HG03025 (cell line): ENCODE data around the gene ROR2.

Source experiments
- ATAC-seq: cut with Tn5 transposase; IDR thresholded peaks from one replicate; pipeline ENCODE4 v1.9.1; 2021; ENCODE audit warnings: mild to moderate bottlenecking, moderate library complexity; ENCODE audit not compliant: unreplicated experiment, low FRiP score

Gene ROR2

DNA sequence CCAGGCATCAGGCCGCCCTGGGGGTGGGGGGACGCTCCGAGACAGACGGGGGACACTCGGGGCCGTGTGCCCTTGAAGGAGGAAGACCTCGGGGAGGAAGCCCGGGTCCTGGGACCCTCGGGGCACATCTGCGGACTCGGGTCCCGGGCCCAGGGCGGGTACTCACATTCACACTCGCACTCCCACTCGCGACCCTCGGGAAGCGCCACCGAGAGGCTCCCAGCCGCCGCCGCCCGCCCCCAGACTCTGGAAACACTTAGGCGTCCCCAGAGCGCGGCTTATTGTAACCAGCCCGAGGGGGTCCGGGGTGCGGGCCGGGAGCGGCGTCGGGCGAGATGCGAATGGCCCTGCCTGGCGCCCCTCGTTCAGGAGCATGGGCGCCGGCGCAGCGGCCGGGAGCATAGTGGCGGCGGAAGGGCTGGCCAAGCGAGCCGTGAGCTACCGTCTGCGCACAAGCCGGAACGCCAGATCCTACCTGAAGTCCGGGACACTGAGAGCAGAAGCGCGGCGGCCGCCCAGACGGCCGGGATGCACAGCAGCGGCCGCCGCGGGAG lies 559 bp downstream of the ROR2 start:
- no peak for ATAC-seq

DNA sequence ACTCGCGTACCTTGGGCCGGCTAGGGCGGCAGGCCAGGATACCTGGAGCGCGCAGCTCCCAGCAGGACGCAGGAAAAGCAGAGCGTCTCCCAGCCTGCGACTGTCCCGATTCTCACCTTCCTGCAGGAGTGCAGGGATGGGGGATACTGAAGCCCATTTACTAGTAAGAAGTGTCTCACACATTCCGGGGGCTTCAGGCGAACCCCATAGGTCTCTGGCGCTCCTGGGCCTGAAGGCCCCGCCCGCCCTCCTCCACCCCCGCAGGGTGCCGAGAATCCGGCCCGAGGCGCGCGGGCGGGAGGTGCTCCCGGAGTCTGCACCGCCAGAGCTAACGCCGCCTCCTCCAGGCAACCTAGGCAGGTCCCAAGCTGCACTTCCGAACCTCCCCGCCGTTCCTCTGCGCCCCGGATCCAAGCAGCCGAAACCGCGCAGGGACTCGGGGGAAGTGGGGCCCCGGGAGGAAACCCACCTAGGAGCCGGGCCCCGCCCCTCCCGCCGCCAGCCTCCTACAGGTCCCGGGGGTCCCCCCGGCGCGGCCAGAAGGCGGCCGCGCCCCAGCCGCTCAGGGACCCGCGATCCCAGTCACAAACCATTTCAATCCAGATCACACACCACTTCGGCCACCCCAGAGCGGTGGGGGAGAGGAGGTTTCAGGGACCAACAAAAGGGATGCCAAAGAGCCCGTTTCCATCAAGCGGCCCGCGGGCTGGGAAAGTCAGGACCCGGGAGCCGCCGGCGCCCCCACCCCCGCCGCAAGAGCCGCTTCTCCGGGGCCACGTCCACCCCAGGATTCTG lies 1.2 kb downstream of the ROR2 start:
- ATAC-seq: no peak

DNA sequence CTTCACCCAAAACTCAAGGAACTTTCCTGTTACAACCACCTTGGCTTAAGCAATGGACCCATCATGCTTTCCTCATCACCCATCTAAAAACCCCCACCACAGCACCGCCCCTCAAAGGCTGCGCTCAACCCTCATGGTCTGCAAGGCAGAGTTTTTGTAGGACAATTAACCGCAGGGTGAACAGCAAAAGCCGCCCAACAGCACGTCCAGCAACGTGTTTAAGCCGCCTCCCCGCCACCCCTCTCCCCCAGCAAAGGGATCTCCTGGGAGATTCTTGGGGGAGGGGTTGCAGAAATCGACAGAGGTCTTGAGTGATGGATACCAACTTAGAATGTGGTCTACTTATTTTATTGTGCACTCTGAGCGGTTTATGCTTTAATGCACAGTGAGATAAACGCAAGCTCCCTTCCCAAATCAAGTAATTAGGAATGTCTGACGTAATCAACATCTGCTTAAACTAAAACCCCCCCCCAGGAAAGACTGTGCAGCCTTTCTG lies 1.9 kb downstream of the ROR2 start:
- ATAC-seq: no peak

DNA sequence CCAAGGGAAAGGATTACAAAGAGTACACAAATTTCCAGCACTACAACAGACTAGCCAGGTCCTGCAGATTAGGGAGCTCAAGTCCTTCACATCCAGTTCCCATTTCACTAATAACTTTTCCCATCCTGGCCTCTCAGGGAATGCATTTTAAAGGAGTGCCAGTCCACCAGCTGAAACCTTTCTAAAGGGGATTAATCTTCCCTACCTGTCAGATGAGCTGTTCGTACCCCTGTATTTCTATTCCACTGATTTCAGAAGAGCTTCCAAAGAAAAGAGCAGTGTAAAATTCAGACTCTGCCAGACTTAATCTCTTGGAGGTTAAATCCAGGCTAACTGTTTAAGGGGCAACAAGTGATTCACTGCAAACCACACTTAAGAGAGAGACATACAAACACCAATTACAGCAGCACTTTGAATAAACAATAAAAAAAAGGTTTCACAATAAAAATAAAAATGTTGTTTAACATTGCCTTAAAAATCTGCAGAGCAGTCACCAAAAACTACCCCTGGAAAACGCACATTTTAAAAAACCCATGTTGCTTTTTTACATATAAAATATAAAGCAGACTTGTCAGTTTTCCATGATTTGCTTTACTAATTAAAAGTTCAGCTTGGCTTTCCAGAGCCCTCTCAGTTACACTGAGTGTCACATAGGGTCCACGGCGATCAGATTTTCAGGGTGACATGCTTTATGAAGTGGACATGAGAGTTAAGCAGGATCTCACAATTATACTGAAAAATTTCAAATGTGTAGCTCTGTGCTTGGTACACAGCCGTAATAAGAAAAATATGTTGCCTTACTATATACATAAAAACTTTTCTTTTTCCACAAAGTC lies 3.2 kb downstream of the ROR2 start:
- ATAC-seq: no peak

DNA sequence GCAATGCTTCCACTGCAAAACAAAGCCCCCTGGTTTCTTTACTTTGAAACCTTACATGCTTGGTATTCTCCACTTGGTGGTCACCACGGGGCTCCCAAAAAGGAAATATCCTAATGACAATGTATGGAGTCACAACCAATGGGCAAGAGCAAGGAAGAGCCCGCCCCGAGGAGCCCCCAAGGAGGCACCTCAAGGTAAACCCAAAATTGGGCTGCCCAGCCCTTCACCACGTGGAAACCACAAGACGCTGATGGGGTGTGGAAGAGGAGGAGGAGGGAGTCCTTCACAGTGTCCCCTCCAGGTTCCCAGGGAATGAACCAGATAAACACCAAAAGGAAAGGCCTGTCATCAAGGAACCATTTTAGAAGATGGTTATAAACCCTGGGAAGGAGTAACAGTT lies 3.8 kb downstream of the ROR2 start:
- ATAC-seq: no peak

DNA sequence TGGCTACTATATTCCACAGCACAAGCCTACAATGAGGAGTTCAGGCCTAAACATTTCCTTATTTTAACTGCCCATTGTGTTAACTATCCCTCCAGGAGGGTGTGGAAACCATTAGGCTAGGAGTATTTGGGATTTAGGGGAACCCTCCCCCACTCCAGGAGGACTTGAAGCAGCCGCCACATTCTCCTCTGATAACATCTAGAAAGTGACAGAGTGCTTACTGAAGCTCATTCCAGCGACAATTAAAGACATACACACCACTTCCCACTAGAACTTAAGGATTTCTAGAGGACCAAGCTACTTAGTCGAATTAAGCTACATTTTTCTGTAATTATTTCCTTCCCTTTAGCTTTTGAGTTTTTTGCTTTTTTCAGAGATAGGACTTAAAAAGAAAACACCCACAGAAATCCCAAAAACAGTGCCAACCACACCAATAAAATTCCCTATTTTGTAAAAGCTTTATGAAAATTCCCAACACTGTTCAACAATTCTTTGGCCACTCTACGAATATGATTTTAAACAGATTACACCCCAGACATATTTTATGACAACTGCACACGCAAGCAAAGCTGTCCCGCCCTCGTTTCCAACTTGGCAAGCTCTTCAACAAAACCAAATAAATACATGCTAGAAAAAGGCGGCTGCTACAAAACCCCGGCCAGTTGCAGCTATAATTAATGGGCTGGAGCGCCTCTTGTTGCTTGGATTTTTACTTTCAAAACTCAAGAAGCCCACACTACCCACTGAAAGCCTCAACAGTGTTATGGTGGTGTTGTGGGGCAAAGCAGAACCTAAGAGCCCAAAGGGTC lies 4.5 kb downstream of the ROR2 start:
- no peak for ATAC-seq

DNA sequence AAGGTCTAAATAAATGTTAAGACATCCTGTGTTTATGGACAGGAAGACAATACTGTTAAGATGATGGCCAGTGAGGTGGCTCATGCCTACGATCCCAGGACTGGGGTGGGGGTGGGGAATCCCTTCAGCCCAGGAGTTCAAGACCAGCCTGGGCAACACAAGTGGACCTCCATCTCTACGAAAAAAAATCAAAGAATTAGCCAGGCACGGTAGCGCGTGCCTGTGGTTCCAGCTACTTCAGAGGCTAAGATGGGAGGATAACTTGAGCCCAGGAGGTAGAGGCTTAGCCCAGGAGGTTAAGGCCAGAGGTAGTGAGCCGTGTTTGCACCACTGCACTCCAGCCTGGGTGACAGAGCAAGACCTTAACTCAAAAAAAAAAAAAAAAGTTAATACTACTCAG lies 5.3 kb downstream of the ROR2 start:
- ATAC-seq: no peak

DNA sequence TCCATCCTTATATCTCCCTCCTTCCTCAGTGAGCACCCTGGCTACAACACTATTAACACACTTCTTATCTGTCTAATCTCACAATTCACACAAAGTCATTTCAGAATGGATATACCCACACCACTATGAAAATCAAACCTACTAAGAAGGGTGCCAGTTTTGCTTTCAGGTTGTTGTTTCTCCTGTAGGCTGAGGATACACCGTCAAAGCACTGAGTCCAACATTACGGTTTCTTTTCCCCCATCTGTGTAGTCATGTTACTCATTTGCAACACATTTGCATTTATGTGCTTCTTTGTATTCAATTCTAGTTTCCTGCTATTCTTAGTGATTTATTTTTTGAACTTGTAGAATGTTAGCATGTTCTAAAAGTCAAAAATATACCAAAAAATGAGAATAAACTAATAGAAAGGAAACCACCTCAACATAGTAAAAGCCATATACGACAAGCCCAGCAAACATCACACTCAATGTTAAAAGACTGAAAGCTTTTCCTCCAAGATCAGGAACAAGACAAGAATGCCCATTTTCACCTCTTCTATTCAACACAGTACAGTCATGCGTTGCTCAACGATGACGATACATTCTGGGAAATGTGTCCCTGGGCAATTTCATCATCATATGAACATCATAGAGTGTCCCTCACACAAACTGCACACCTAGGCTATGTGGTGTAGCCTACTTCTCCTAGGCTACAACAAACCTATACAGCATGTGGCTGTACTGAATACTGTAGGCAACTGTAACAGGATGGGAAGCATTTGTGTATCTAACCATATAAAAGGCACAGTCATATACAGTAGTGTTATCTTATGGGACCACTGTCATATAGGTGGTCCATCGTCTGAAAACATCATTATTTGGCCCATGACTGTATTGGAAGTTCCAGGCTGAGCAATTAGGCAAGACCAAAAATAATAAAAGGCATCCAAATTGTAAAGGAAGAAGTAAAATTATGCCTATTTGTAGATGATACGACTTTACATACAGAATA lies 6.3 kb downstream of the ROR2 start:
- no peak for ATAC-seq

DNA sequence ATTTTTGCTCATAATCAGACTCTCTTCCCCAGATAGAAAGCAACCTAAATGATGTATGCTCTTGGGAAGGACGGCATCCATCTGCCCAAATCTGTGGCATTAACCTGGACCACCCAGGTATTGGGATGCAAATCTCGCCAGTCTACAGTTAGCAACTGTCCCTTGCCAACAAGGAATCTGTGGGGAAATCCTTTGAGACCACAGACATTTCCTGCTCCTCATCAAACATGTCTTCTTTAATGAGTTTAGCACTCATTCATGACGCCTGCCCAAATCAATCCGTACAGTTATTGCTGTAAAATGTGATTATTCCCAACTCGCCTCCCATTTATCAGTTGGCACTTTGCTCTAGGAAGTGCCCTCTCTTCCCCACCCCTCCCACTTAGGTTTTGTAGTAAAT lies 7.8 kb downstream of the ROR2 start:
- no peak for ATAC-seq

DNA sequence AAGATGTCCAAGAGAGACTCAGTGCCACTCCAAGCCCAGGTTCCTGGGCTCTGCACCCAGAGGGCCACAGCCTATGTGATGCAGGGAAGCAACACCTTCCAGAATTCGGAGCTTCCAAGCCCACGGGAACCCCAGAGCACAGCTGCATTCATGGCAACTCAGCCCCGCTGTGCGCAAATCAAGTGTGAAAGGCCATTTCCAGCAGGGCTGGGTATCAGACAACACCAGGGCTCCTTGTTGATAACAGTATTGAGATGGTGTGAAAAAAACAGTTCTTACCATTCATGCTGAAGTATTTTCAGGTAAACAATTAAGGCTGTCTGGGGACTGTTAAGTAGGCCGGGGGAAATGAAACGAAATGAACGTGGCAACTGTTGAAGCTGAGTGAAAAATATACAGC lies 10.1 kb downstream of the ROR2 start:
- no peak for ATAC-seq

DNA sequence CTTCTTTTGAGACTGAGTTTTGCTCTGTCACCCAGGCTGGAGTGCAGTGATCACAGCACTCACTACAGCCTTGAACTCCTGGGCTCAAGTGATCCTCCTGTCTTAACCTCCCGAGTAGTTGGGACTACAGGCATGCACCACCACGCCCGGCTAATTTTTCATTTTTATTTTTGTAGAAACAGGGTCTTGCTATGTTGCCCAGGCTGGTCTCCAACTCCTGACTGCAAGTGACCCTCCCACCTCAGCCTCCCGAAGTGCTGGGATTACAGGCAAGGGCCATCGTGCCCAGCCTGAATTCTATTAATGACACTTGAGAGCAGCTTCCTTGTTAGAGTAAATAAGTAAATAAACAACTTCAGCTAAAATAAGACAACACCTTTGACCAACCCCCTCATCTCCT lies 12.3 kb downstream of the ROR2 start:
- no peak for ATAC-seq

DNA sequence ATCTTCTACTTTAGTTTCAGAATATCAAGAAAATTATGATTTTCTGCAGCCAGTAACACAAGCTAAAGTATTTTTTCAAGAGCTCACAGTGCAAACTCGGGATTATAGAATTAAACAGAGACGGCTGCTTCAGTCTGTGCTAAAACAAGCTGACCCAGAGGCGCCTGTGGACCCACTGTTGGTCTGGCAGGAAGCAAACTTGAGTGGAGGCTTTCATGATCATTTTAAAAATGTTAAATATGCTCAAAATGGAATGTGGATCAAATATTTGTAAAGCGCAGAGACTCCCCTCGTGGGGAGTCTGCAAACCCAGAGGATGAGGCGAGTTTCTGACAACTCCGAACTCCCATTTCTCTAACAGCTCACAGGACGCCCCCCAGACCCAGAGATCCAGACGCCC lies 13.0 kb downstream of the ROR2 start:
- ATAC-seq: no peak

DNA sequence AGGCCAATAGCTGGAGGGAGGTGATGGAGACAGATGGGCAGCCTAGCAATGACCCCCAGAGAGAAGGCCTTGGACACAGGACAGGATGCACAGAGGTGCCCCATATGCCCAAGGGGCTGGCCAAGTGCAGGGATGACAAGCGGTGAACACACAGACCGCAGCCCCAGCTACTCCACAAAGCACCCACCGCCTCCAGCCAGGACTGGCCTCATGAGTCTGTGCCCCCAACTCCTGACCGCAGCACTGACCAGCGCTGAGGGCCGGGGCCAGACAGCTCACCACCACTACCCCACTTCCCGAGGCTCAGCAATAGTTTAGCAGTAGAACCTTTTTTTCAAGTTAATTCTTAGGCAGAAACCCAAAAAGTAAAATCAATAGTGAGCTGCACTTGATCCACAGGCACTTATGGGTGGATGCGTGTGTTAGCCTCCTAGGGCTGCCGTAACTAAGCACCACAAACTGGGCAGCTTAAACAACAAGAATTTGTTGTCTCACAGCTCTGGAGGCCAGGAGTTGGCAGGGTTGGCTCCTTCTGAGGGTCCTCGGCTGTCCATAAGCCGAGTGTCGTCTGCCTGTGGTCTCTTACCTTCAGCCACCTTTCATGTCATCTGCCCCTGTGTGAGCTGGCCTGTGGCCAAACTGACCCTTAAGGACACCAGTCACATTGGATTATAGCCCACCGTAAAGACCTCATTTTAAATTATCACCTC lies 14.1 kb downstream of the ROR2 start:
- no peak for ATAC-seq

DNA sequence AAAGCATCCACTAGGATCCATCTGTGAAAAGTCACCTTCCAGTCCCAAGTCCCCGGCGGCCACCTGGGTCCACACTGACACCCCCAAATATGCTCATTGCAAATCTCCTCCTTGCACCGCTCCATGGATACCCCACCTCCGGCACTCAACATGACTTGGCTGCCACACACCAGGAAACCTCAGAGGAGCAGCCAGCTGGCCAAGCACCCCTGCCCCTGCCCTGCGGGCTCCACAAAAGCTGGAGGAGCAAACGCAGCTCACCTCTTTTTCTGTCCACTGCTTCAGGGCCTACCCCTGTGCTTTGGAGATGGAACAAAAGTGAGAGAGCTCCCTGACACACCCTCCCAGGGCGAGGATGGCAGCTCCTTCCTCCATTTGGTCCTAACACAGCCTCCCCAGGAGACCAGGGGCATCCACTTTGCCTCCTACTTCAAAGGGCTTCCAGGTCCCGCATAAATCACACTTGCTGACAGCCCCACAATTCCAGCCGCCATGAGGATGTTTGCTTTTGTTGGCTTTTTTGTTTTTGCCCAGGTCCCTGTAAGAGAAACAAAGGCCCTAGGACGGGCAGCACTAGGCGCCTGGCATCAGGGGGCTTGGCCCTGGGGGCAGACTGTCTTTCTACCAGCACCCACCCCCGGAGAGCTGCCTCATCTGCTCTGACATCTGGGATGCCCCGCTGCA lies 14.8 kb downstream of the ROR2 start:
- ATAC-seq: no peak

DNA sequence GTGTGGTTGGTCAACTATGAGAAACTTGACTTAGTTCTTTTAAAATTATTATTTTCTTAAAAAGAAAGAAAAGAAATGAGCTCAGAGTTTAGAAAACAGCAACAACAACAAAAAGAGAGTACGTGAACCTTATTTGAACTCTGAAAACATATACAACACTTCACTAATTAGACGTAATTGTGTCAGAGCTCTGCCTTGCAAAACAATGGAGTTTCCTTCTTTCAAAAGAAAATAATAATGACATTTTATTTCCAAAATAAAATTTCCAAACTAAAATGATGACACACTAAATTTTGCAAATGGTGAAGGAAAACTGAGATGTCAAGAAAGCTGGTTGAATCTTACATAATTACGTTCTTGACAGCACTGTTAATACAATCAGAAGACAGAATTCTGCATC lies 15.4 kb downstream of the ROR2 start:
- no peak for ATAC-seq

DNA sequence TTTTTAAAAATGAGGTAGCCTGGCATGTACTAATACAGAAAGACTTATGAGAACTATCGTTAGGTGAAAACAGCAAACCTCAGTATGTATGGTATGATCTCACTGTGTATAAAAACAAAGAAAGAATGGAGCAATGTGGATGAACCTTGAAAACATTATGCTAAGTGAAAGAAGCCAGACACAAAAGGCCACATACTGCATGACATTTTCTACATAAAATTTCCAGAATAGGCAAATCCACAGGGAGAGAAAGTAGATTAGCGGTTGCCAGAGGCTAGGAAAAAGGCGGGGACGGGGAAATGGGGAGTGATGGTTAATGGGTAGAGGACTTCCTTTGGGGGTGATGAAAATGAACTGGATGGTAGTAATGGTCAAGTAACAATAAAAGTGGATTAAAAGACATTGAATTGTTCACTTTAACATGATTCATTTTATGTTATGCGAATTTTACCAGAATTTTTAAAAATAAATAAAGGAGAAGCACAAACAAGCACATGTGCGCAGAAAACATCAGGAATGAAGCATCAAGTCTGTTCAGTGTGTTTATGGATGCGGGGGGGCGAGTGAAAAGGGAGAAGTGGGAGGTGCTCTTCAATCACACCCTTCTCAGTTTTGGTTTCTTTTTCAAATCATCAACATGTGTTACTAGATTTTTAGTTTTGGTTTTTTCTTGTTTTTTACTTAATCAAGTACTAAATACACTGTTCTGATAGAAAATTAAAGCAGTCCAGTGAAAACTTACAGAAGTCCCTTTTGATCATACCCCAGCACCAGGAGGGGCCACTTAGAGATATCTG lies 16.3 kb downstream of the ROR2 start:
- no peak for ATAC-seq

DNA sequence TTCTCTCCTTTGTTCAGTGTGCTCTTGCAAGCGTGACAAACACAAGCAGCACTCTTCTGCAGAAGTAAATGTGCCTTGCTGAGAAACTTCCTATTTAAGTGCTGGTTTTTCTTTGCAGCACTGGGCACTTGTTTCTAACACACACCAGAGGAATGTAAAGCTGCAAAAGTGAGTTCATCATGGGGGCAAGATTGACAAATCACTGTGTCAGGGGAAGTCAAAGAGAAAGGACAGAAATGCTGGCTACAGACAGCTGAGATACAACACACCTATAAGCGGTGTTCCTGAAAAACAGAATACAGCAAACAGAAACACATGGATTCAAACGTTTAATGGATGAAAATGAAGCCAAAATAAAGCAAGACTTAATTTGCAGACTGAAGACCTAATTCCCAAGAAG lies 19.6 kb downstream of the ROR2 start:
- ATAC-seq: no peak

DNA sequence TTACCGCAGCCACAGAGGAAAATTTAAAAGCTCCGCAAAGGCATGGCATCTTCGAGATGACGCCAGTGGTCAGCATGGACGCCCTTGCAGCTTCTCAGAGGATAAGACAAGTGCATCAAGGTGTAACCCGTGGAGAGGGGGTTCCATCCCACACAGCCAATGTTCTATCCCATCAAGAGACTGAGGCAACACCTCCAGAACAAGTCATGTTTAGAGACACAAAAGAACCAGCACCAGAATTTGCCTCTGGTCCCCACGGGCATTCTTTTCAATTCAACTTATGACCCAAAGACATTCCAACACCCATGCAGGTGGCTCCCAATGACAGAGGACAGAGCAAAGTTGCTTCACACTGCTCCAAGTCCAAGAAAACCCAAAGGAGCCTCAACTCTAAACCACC lies 20.7 kb downstream of the ROR2 start:
- ATAC-seq: no peak
